NCI-H2227 treated with DMSO at 0.1 percent for 48 hours (cell line): ENCODE data around the gene AGAP9.
"Not testable (repeated sequence)": the region's sequence is repeated elsewhere in the genome, so short reads cannot be mapped to it uniquely, and the experiment has no call there.

ENCODE experiments used
- DNase-seq: peaks from one replicate; lab custom pipeline; 2025; lab: John Stamatoyannopoulos, UW

AGAP9 gene

DNA sequence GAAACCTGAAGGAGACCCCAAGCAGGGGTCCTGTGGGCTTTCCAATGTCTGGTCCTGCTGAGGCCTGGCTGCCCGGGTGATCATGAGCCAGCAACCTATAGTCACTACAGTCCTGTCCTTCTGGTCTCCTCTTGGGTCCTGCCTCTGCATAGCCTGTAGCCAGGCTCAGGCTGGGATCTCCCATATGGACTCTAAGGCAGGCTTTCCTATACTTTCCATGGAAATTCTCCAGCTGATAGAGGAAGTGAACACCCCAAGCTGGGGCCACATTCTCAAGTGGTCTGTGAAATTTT, 66.0 kb downstream of the AGAP9 start:
- no peak for DNase-seq

DNA sequence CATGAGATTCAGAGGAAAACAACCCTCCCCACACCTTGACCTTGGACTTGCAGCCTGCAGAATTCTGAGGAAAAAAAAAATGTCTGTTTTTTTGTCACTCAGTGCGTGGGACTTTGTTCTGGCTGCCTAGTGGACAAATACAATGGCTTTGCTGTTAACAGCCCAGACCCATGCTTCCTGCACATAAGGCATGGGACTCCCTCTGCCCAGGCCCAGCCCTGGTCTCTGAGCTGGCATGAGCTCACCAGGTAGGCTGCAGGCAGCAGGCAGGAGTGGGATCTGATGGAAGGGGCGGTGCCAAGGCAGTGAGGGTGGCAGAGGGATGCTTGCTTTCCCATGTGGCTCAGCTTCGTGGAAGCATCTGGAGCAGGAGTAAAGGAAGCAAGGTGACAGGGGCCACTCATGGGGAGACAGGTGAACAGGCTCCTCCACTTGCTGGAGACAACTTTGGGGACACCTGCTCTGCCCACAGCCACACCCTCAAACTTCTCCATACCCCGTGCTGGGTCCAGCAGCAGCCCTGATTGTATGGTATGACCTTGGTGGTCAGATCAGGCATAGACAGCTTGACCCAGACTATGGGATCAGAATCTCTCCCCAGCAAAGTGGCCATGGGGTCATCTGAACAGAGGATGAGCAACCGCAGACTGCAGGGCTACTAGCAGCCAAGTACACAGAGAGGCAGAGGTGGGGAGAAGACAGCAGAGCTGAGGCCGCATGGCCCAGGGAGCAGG, 66.5 kb downstream of the AGAP9 start:
- DNase-seq, result no peak

DNA sequence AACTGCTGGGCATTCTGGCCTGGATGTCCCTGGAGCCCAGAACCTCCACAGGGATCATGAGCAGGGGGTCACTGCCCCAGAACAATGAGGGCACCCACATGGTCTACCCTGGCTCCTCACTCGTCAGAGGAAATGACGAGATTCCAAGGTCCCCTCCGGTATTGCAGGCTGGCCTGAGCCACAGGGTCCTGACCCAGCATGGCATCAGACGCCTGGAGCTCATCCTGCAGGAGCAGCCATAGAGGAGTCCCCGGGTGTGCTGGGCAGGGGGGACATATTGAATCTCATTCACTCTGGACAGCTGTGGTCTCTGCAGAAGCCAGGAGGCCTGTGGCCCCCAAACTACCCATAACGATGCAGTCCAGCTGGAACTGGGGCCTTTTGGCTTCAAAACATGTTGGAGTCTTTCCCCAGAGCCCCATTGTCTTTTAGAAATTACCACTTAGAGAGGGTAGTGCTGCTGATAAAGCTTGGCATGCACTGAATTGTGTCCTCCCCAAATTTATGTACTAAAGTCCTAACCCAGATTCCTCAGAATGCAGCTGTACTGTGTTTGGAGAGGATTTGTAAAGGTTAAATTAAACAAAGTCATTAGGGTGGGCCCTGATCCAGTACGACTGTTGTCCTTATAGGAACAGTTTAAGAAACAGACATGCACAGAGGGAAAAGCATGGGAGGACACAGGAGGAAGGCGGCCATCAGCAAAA, 67.2 kb downstream of the AGAP9 start:
- no peak for DNase-seq

DNA sequence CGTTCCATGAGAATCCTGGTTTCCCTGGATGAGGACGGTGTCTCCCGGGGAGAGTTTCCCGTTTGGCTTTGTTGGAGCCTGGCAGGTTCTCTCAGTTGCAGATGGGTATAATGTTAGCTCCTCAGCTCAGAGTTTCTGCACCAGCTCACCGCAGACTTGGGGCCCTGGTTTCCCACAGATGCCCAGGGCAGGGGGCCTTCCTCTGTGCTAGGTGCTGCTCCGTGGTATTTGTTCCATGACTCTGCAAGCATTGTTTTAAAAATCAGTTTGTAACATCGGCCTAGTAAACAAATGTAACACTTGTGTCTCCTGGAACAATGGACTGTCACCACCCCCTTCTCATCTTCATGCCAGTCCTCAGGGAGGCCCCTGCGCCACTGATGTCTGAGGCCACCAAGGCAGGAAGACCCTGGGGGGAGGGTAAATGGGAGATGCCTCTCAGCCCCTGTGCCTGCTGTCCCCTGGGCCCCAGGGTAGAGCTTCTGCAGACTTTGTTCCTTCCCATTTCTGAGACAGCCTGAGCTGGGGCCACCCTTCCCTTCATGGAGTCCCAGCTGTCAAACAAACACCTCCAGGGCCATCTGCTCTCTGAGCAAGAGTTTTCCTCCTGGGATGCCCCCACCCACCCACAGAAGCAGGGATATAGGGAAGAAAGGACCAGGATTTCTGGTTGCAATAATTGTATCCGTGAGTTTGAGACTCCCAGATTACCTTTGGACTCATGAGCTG, 67.9 kb downstream of the AGAP9 start:
- DNase-seq, result not testable (repeated sequence)

DNA sequence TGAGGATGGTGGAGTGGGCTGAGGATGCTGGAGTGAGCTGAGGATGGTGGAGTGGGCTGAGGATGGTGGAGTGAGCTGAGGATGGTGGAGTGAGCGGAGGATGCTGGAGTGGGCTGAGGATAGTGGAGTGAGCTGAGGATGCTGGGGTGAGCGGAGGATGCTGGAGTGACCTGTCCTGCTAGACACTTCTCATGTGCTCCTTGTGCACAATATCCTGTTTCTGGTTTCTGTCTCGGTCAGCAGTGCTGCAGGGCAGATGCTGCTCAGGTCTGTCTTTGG, 68.7 kb downstream of the AGAP9 start:
- DNase-seq, result no peak

DNA sequence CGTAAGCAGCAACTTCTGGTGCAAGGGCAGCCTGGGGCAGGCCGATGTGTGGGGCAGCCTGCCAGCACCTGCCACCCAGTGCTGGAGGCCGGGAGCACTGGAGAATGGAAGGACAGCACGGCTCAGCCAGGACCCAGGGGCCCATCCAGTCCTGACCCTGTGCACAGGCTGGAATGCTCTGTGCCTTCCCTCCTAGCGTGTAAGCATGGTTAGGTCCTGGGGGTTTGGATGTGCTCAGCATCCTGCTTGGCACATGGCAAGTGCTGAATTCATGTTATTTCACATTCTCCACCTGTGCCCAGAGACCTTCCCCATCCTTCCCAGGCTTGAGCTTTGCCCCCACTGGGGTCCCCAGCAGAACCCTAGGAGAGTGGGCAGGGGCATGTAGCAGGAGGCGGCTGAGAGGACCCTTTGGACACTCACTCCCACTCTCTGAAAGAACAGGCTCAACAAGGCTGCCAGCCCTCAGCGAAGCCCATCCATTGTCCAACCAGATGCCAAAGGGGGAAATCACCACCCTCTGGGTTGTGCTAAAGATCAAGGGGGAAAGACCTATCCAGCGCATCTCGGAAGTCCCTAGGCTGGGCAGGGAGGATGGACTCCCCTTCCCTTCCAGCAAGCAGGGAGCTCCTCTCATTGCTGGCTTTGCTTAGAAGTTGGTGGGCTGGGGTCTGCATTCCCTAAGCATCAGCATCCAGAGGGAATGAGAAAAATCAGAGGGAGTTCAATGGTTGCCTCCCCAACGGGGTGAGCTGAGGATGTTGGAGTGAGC, 69.2 kb downstream of the AGAP9 start:
- no peak for DNase-seq

DNA sequence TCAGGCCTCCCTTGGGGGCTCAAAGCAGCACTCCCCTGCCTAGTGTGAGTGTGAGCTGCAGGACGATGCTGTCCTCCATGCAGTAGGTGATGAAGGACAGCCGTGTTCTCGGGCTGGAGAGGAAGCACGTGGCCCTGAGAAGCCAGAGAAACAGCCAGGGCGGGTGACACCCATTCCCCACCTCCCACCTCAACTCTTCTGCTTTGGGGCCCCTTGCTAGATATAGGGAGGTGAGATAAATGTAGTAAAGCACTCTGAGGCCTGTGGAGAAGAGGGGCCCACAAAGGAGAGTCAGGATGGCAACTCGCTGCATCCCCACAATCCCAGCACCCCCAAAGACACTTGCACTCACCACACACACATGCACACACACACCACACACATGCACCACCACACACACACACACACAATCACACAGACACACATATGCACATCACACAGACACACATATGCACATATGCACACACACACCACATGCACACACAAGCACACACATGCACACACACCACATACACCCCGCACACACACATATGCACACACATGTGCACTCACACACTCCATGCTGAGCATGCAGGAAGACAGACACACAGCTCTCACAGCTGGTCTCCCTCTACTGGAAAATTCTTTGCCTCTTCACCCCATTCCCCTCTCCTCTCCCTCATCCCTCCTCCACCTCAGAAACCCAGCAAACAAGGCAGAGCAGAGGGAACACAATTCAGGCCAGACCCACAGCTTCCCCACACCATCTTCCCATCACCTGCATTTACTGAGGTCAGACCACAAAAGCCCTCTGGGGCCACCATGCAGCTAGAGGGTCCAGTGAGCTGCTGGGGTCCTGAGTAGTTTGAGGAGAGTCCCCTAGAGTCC, 70.1 kb downstream of the AGAP9 start:
- no peak for DNase-seq

DNA sequence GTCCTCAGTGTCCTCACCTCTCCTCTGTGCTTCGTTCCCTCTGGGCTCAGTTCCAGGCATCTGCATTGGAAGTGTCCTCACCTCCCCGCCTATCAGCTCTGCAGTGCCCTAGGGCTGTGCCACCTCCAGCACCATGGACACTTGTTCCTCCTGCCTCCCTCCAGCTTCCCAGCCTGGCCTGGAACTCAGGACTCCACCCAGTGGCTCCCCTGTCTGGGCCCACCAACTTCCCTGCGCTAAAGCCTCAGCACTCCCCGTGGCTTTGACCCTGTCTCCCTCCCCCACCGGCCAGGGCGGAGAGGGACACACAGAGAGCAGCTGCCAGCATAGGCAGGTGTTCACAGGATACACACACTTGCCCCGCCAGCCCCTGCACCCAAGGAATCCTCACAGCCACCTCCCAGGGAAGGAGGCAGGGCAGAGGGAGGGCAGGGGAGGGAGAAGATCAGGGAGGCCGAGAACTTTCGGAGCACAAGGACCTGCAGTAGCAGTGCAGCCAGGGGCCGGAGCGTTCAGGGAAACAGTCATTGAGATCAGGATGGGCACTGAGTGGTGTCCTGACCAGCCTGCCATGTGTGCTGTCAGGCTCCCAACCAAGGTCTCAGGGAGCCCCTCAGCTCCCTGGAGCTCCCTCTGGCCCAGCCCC, 70.8 kb downstream of the AGAP9 start:
- no peak for DNase-seq

DNA sequence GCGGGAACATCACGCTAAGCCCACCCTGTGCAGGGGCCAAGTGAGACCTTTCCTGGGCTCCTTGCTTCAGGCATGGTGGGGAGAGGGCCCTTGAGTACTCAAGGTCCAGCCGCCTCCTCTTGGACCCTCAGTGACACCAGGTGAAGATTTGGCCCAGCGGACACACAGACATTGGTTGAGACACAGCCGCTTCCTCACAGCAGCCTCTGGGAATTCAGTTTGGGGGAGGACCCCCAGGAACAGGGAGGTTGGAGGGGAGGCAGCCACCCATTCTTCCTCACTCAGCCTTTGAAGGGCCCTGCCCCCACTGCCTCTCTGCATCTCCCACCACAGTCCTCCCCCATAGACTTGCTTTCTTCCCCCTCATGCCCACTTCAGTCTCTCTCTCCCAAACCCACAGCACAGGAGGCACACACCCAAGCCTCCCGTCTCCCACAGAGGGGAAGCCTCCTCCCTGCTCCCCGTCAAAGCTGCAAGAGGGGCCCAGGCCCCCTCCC, 71.4 kb downstream of the AGAP9 start:
- DNase-seq, result no peak
